HG03457 (cell line): ENCODE measurements around the gene MPZL3.

Experiments
- ATAC-seq: cut with Tn5 transposase; IDR thresholded peaks from one replicate; pipeline ENCODE4 v1.9.1; 2021; ENCODE audit warnings: moderate number of reproducible peaks; ENCODE audit not compliant: unreplicated experiment

The MPZL3 gene, protein sequence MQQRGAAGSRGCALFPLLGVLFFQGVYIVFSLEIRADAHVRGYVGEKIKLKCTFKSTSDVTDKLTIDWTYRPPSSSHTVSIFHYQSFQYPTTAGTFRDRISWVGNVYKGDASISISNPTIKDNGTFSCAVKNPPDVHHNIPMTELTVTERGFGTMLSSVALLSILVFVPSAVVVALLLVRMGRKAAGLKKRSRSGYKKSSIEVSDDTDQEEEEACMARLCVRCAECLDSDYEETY

DNA sequence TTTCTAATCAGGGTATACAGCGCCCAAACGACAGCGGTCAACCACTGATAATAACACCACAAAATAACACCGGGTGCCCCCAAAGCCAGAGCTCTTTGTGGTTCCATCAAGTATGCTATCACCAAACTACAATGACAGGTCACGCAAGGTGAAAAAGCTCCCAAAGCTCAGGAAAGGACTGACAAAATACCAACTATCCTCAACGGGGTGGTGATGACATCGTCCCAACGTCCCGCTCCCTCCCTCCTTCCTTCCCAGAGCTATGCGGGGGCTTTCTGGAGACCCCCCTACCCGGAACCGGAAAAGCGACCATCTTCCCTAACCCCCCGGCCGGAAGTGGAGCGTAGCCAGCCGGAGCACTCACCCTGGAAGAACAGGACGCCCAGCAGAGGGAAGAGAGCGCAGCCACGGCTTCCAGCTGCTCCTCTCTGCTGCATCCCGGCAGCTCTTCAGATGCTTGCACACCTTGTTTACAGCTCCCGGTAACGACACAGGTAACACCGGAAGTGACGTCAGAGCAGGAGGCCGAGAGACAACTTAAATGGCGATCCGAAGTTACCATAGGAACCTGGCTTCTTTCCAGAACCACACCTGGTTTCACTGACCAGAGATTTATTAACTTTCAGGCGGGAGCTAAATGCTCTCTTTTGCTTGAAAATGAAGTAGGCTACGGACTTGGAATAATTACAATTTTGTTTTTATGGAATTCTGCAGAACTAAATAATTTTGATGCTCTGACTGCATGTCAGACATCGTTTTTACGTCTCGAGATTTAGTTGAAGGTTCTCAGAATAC is at the start of gene MPZL3:
Gene MPZL3, minus strand, starts transcription at position 508 of the 795 bp plus-strand sequence. Its CDS starts 71 bp downstream, at position 437.
- ATAC-seq, result no peak

DNA sequence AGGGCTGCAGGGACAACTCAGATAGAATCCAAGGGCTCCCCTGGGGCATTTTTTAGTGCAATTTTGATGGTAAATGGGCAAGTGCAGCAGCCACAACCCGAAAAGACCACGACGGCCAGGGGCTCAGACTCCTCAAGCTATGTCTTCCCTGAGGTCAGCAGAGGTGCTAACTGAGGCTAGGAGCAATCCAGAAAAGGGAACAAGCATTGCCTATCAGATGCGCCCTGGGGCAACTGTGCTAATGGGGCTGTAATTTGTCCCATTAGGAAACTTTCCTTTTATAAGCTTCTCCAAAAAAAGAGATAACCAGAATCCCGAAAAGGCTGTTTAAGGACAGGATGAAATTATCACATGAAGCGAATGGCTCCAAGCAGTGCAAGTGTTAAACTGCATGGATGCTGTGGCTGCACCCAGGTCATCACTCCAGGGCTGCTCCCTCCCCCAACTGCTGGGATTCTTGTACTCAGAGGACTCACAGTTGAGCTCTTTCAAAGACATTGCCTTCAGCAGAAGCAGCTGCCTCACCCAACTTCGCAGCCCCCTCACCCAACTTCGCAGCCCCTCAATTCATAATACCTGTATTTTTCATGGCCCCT is 49.5 kb upstream of the MPZL3 start:
- no peak for ATAC-seq

DNA sequence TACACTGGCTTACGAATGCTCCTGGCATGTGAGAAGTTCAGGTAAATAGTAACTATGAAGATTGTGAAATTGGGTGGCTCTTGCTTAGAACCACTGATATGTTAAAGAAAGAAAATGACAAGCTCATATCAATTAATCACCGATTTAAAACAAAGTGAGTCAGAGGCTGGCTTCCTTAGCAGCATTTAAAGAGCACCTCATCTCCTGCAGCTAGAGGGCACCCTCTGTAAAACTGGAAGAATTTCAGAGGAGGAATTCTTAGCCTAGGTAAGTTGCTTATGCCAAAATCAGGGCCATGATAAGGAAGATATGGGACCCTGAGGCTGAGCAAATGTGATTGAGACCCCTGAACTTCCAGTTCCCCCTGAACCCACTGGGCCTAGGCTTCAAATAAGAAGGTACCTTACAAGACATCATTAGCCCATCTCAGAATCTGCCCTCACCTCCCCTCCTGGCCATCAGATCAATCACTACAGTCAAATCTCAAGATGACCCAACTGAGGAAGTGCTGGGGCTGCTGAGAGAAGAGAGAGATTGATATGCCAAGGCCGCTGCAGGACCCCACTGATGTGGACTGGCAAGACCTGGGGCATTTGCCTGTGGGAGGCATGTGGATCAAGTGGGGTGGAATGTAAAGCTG is 43.8 kb upstream of the MPZL3 start:
- ATAC-seq, result no peak

DNA sequence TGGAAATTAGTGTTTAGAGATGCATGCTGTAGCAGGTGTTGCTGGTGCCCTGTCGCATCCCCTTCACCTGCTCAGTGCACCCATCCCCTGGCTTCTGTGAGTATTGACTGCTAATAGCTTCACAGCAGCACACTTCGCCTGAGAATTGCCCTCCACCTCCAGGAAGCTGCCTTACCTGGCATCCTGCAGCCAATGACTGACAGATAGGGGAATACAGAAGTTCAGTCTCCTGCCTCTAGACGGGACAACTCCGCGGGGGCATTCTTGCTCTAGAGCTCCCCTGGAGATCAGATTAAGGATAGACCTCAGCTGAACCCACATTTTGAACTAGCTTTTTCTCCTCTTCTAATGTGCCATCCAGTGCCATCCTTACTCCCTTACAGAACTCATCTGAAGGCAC is 43.0 kb upstream of the MPZL3 start:
- ATAC-seq, result no peak

DNA sequence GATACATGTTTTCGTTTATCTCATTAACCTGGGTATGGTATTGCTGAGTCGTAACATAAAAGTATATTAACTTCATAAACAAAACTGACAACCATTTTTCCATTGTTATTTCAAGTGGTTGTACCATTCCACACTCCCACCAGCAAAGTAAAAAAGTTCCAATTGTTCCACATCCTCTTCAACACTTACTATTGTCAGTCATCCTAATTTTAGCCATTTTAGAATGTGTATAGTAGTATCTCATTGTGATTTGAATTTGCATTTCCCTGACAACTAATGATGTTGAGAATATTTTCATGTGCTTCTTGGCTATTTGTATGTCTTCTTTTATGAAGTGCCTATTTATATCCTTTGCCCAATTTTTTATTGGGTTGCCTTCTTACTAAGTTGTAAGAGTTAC is 41.9 kb upstream of the MPZL3 start:
- ATAC-seq, result no peak

DNA sequence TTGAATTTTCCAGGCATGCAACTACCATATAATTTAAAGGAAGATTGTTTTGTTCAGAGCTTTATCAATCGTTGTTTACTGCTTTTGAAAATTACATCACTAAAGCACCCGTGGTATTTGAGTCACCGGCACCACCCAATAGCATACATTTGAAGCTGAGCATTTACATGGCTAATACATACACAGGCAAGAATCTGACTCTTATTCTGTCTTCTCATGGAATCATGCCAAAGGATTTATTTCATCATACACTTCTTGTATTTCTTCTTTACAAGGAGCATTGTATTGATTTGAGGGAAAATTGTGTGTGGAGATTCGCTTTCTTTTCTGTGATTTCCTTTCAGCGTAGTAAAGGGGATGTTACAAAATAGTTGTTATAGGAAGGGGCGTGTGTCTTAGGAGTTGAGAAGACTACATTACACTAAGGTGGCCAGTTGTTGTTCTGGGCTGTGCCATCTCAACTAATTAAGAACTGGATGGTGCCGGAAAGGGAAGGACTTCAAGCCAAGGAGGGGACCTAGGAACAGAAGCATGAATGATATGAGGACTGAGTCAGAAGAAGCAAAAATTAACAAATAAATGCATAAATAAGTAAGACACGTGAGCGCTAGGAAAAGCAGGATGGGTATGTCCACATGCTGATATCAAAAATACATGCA is 39.4 kb upstream of the MPZL3 start:
- no peak for ATAC-seq

DNA sequence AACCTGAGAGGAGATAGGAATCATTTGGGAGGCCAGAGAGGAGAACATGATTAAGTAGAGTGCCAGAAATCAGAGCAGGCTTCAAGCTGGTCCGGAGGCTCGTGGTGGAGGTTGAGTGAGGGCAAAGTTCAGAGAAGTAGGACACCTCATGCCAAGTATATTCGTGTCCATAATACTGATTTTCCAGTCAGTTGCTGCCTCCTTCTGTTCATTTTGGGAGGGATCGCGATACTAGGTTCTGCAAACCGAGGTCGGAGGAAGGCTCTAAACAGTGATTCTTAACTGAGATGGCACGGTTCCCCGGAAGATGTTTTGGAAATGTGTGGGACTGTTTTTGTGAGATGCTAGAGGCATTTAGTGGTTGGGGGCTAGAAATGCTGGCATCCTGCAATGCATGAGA is 38.8 kb upstream of the MPZL3 start:
- ATAC-seq, result no peak

DNA sequence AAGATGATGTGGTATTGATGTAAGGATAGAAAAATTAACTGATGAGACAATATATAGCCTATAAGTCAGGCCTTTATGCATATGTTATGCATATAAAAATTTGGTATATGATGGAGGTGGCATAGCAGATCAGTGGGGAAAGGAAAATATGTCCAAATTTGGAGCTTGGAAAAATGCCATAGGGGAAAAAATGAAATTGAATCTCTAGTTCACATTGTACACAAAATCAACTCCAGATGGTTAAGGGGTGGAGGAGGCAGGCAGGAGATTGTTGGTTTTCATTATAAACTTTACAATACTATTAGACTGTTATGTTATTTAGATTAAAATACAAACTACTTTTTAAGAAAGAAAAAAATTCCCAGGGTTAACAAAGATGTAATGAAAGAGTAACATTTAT is 37.2 kb upstream of the MPZL3 start:
- ATAC-seq, result no peak

DNA sequence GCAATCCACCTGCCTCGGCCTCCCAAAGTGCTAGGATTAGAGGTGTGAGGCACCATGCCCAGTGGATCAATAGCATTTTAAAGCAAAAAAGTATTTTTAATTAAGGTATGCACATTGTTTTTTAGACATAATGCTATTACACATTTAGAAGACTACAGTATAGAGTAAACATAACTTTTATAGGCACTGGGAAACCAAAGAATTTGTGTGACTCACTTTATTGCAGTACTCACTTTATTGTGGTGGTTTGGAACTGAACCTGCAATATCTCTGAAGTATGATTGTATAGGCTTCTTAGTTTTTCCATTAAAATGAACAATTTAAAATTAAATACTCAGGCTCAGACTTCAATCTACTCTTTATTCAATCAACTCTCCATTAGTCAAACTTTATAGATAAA is 34.8 kb upstream of the MPZL3 start:
- ATAC-seq, result no peak

DNA sequence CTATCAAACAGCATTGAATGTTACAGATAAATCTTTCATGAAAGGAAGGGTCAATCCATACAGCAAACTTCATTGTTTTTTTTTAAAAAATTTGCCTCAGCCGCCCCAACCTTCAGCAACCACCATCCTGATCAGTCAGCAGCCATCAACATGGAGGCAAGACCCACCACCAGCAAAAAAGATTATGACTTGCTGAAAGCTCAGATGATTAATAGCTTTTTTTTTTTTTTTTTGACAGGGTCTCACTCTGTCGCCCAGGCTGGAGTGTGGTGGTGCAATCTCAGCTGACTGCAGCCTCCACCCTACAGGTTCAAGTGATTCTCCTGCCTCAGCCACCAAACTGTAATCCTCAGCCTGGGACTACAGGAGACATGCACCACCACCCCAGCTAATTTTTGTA is 34.4 kb upstream of the MPZL3 start:
- ATAC-seq, result no peak

DNA sequence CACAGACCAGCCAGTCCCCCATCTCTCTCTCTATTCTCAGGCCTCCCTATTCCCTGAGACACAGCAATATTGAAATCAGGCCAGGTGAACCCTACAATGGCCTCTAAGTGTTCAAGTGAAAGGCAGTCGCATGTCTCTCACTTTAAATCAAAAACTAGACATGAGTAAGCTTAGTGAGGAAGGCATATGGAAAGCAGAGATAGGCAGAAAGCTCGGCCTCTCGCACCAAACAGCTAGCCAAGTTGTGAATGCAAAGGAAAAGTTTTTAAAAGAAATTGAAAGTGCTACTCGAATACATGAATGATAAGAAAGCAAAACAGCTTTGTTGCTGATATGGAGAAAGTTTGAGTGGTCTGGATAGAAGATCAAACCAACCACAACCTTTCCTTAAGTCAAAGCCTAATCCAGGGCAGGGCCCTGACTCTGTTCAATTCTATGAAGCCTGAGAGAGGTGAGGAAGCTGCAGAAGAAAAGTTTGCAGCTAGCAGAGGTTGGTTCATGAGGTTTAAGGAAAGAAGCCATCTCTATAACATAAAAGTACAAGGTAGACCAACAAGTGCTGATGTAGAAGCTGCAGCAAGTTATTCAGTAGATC is 31.7 kb upstream of the MPZL3 start:
- ATAC-seq, result no peak

DNA sequence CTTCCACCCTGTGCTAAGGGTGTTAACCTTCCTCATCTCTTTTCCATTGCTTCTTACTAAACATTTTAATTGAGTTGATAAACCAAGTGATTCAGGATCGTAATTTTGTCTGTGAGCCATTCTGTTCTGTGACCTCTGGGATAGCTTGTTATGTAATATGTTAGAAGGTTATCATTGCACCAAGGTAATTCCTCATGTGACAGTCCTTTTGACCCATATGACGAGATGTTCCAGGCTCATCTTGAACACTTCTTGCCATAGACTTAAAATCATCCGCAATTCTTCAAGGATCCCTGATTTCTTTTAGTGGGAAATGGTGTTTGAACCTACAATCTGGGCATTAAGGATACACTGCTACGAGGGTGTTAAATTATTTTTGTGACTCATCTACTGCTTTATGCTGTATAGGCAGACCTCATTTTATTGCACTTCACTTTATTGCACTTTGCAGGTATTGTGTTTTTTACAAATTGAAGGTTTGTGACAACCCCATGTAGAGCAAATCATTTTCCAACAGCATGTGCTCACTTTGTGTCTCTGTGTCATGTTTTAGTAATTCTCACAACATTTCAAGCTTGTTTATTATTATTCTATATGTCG is 31.0 kb upstream of the MPZL3 start:
- ATAC-seq, result no peak

DNA sequence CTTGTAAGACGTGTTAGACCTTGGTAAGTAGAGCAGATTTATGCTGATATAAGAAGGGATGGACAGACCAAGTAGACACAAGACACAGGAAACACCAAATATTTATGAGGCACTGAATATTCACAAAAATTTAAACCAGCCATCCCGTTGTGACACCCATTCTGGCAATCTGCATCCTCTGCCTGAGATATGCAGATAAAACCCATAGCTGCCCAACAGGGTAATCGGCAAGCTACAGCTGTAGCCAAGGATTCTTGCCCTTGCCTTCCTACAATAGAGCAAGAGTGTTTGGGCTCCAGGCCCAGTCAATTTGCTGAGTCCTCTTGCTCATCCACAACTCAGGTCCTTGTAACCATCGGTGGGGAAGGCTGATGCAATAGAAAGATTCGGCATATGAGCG is 30.4 kb upstream of the MPZL3 start:
- no peak for ATAC-seq

DNA sequence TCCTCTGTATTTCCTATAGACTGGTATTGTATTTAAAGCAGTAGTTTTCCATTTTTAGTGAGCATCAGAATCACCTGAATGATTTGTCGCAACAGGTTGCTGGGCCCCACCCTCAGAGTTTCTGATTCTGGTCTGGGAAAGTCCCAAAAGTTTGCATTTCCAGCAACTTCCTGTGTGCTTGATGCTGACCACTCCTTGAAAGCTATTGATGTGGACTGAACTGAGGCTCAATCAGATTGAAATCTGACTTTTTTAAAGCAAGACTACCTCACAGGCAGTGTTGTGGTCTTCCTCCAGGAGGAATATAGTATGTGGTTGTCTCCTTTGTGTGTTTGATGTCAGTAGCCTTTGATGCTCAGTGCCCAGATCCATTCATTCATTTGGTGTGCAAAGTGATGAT is 29.1 kb upstream of the MPZL3 start:
- ATAC-seq, result no peak

DNA sequence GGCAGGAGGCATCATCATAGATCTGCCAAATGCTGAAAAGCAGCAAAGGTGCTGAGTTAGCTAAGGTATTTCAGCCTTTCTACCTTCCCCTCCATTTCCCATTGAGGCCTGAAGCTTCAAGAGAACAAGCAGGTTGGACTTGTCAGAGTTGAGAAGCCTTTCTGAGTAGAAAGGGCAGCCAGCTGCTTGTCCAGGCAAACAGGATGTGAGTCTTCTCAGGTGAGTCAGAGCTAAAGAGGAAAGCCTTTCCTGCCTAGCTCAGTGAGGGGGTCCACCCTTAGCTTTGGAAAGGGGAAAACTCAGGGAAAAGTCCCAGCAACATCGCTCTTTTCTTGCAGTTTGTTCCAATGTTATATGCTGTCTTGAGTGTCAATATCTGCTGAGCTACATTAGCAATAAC is 25.1 kb upstream of the MPZL3 start:
- no peak for ATAC-seq

DNA sequence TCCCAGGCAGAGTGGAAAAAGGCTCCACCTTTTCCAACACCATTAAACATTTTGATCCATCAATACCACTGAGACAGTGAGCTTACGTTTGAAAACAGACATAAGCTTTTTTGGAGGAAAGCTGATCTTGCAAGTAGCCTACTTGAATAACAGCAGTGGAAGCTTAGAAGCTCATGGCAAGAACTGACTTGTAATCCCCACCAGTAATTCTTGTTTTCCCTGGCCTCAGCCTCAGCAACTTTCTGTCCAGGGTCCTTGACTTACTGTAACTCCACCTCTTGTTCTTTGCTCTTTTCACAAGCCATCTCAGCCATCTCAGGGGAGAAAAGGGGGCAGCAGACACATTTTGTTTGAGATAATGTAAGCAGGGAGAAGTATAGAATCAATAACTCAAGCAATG is 24.3 kb upstream of the MPZL3 start:
- ATAC-seq, result no peak

DNA sequence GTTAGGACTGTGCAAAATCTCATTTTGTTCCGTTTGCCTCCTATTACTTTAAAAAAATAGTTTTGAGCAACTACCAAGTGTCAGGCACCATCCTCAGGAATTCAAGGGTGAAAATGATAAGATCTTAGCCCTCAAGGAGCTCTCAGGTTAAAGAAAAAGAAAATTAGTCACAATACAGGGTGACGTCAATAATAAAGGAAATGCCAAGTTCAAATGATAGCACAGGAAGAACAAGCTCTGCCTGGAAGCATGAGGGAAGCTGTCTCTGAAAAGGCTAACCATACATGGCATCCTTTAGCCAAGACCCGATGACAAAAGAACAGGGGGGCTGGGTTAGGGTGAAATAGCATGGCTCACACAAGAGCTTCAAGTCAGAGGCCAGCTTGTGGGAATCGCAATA is 23.0 kb upstream of the MPZL3 start:
- no peak for ATAC-seq

DNA sequence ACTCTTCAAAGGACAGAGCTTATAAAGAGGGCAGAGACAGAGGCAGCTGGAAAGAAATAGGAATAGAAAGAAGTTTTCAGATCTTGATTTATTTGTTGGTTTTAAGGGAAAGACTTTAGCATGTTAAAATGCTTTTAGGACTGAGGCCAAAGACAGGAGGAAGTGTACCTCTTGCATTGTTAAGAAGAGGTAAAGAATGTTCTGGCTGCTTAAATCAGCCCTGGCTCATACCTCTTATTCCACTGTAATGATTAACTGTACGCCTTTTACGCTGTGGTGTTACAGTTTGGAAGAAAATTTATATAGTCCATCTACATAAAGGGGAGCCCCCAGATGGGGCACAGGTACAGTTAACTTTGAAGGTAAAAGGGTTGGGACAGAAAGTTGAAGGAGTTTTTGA is 22.0 kb upstream of the MPZL3 start:
- no peak for ATAC-seq

DNA sequence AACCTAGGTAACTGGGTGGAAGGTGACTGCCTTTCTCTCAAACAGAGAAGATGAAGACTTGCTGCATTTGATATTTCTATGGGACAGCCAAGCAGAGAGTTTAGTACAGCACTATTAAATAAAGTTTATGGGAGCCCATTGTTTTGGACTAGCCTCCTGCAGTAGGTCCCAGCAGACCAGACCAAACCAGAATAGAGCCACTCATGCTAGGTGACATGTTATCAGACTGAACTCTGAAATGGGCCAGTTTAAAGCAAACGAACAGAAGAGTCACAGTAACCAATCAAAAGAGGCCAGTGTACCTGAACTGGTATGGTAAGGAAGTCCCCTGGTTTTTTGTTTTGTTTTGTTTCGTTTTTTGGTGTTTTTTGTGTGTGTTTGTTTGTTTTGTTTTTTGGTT is 19.8 kb upstream of the MPZL3 start:
- ATAC-seq, result no peak

DNA sequence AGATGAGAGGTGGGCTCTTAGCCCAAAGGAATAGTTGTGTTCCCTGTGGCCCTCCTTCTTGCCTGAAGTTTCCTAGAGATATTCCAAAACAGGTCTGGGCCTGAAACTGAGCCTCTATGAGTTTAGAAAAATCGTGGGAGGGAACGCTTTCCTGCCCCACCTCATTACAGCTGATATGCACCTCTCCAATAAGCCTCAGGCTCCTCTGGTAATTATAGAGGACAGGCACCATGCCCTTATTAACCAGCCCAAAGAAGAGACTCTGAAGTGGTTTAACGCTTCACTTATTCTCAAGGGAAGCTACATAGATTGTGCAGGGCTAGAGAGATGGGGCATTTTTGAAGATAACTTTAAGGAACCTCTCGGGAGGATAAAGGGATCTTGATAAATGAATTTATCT is 15.3 kb upstream of the MPZL3 start:
- no peak for ATAC-seq

DNA sequence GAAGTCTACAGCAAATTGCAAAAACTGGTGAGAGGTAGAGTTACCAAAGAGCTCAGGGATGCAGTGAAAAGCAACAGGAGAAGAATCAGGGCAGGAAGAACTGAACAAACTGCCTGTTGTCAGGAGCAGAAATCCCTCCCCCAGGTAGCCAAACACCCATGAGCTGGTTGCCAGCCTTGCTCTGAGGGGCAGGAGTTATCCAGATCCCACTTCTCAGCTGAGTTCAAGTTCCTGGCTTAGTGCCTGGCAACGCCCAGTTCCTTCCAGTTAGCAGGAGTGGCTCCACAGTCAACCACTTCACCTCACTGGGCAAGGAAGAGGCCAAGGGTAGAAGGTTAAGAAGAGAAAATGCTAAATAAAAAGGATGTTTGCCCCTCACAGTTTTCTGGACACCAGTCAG is 13.8 kb upstream of the MPZL3 start:
- no peak for ATAC-seq
